ENCODE data around the gene KDM1B.

Gene KDM1B

DNA sequence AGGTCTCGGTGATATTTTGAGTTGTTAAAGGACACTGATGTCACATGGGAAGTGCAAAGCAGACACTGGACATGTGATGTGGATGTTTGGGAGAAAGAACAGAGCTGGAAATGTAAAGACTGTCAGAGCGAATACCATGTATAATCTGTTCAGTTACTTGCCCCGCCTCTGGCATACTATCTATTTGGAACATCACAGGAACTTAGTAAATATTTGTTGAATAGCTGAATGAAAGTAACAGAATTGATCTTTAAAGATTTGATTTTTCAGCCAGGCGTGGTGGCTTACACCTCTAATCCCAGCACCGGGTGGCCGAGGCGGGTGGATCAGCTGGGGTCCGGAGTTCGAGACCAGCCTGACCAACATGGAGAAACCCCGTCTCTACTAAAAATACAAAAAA lies 19.0 kb upstream of the KDM1B start:
- no peak overlapping the region for H3K4me3 ChIP-seq (ENCODE audit: low read depth, low read length)
- TF ChIP-seq, protein P1, sequence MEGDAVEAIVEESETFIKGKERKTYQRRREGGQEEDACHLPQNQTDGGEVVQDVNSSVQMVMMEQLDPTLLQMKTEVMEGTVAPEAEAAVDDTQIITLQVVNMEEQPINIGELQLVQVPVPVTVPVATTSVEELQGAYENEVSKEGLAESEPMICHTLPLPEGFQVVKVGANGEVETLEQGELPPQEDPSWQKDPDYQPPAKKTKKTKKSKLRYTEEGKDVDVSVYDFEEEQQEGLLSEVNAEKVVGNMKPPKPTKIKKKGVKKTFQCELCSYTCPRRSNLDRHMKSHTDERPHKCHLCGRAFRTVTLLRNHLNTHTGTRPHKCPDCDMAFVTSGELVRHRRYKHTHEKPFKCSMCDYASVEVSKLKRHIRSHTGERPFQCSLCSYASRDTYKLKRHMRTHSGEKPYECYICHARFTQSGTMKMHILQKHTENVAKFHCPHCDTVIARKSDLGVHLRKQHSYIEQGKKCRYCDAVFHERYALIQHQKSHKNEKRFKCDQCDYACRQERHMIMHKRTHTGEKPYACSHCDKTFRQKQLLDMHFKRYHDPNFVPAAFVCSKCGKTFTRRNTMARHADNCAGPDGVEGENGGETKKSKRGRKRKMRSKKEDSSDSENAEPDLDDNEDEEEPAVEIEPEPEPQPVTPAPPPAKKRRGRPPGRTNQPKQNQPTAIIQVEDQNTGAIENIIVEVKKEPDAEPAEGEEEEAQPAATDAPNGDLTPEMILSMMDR (IDR thresholded peaks at IDR 0.05; ENCODE audit: control insufficient read depth, extremely low read depth, insufficient read depth), result no peak
- DNase-seq (ENCODE audit: low read depth), result no peak

DNA sequence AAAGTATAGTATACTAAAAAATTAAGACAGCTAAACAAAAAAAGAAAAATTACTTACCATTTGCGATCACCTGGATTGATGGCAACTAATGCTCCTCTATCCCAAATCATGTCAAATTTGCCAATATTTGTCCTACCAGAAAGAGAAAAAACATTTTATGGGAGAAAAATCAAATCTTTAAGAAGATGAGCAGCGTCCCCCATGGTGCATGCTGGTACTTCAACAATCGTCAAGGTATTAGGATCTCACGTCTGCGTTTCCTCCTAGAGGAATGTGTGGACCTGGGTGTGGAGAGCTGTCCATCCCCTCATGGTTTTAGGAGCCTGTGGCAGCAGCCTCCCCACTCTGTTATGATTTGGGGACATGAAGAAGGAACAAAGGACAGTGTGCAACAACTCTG lies 16.3 kb upstream of the KDM1B start:
- no peak for DNase-seq (ENCODE audit: low read depth)
- TF ChIP-seq, protein P1 (IDR thresholded peaks at IDR 0.05; ENCODE audit: control insufficient read depth, extremely low read depth, insufficient read depth), result no peak

DNA sequence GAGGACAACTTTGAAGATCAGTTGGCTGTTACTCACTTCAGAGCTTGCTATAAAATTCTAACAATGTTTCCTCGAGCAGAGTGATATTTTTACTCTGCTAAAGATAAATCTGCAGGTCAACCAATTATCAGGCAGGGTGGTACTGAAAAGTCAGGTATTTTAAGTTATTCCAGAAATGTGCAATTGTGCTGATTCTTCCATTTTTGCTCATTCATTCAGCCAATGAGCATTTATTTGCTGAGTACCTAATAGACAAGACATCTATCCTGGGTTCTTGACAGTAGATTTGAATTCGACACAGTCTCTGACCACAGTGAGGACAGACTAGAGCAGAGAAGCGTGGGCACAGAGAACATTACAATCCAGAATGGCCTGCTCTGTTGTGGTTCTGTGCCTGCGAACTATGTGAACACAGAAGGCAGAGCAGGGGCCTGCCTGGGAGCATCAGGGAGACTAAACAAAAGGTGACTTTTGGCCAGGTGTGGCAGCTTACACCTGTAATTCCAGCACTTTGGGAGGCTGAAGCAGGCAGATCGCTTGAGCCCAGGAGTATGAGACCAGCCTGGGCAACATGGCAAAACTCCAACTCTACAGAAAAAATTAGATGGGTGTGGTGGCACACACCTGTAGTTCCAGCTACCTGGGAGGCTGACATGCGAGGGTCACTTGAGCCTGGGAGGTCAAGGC lies 15.1 kb upstream of the KDM1B start:
- DNase-seq (ENCODE audit: low read depth), result no peak
- H3K4me3 ChIP-seq (ENCODE audit: low read depth, low read length), result no peak overlapping the region
- TF ChIP-seq, protein P1 (IDR thresholded peaks at IDR 0.05; ENCODE audit: control insufficient read depth, extremely low read depth, insufficient read depth), result no peak

More for the DNA sequence above, 16.3 kb upstream of the KDM1B start:
- no peak overlapping the region for H3K4me3 ChIP-seq (ENCODE audit: low read depth, low read length)

DNA sequence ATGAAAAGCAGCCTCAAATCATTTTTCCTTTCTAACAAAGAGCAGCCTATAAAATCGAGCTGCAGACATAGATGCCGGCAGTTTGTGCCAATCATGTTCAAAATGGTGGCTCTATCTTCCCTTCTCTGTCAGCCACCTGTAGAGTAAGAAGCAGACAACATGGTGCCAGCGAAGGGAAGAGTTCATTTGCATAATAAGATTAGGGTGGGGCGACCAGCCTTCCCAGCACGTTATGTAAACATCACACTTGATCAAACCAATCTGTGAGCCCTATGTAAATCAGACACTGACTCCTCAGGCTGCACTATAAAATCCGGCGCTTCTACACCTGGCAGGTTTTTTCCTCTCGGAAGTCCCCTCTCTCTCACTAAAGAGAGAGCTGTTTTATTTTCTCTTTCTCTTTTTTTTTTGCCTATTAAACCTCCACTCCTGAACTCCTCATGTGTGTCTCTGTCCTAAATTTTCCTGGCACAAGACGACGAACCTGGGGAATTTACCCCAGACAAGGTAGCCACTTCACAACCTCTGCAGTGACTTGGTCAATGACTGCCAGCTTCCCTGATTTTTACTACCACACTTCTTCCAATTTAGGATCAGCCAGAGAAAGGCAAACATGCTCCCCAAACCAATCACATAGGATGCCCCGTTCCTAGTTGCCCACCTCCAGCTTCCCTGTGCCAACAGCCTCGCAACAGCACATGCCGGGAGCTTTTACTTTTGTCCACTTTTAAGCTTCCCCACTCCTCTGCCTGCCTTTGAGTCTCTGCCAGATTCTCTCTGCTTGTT lies 13.2 kb upstream of the KDM1B start:
- TF ChIP-seq, protein P1 (IDR thresholded peaks at IDR 0.05; ENCODE audit: control insufficient read depth, extremely low read depth, insufficient read depth), result no peak
- DNase-seq (ENCODE audit: low read depth), result no peak
- no peak overlapping the region for H3K4me3 ChIP-seq (ENCODE audit: low read depth, low read length)

DNA sequence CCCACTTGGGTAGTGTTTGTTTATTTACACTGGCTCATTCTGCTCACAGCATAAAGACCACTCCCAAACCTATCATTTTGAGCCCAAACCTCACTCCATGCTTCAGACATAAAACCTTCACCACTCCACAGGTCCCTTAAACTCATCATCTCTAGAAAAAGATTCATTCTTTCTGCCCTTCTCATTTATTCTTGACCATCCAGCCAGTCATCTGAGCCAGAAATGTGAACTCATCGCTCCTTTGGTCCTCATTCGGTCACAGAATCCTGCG lies 12.7 kb upstream of the KDM1B start:
- no peak for DNase-seq (ENCODE audit: low read depth)
- no peak overlapping the region for H3K4me3 ChIP-seq (ENCODE audit: low read depth, low read length)
- TF ChIP-seq, protein P1 (IDR thresholded peaks at IDR 0.05; ENCODE audit: control insufficient read depth, extremely low read depth, insufficient read depth), result no peak

DNA sequence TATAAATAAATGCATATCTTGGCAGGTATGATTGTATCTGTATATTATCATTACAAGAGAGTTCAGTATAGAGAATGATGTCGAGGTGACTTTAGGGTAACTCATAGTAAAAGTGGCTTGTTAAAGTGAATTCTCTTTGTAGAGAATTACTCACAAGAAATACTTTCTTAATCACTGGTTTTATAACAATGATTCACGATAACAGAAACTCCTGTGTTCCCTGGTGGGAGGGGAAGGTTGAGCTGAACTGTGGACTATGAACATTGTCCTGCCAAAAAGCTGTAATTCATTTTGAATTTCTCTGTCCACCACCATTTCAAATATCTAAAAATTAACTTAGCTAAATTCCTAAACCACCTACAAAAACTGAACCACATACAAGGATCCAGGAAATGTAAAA lies 8.1 kb upstream of the KDM1B start:
- DNase-seq (ENCODE audit: low read depth), result no peak
- TF ChIP-seq, protein P1 (IDR thresholded peaks at IDR 0.05; ENCODE audit: control insufficient read depth, extremely low read depth, insufficient read depth), result no peak
- no peak overlapping the region for H3K4me3 ChIP-seq (ENCODE audit: low read depth, low read length)

Measured in LNCaP clone FGC (cell line).